HepG2 (cell line): ENCODE measurements around the gene TMEFF1. TPM values are rescaled to one million over a fixed set of nuclear protein-coding genes. Genes with fewer than 3 reads are reported as not detected.

Source experiments
- ATAC-seq: fragments of 200-7000 bp; cut with Tn5 transposase; 3 replicates; pipeline ENCODE4 v1.9.1; 2020; ENCODE audit warnings: mild to moderate bottlenecking, moderate library complexity
- BruUV-seq: library from RNA; stranded (reverse); fragments of 400-500 nt; replicated peaks from 2 replicates; lab custom pipeline; 2021; lab: Mats Ljungman, UMichigan
- CTCF ChIA-PET: fragments of 300-600 bp; formaldehyde crosslinking; extraction: SDS; loops from one replicate; lab custom pipeline; 2021; ENCODE audit warnings: low total read pairs, inconsistent platforms, low intra/inter-chr PET ratio; lab: Yijun Ruan, JAX
- POLR2A ChIA-PET: fragments of 350-600 bp; sonication (Branson Sonifier 250); formaldehyde crosslinking; loops from one replicate; lab custom pipeline; 2020; ENCODE audit warnings: antibody characterized with exemption, inconsistent platforms; lab: Yijun Ruan, JAX
- DNase-seq: peaks from one replicate; pipeline ENCODE4 v3.0.0-alpha.2; 2015; ENCODE audit warnings: low spot score
- FAIRE-seq: peaks from 3 replicates; lab custom pipeline; 2011; peaks lifted over from hg19 to GRCh38; lab: Jason Lieb, UNC
- H2AFZ ChIP-seq: one replicate; pipeline ENCODE4 v1.6.1; 2011; ENCODE audit warnings: low read length, inconsistent platforms
- H3K27ac ChIP-seq: fragments of 300-600 bp; 3 replicates; pipeline ENCODE4 v1.8.0; 2011; ENCODE audit warnings: mixed run types, mild to moderate bottlenecking, mixed read lengths, low read length, inconsistent platforms; ENCODE audit not compliant: insufficient read depth; ENCODE audit errors: extremely low read length
- H3K27me3 ChIP-seq, 2 experiments: fragments of 200-600 bp in 1 of 2; 2 replicates in 1 of 2; 3 replicates in 1 of 2; pipeline versions ENCODE4 v1.6.0 to v1.8.0; 2011; ENCODE audit warnings: low read length in 2 of 2, mild to moderate bottlenecking in 2 of 2, moderate library complexity in 2 of 2, inconsistent platforms in 1 of 2; ENCODE audit not compliant: insufficient read depth in 2 of 2, control insufficient read depth in 1 of 2
- H3K36me3 ChIP-seq, 2 experiments: fragments of 200-600 bp in 1 of 2; replicated peaks in 1 of 2; 2 replicates in 1 of 2; 3 replicates in 1 of 2; pipeline versions ENCODE4 v1.5.1 to v1.8.0; 2011; ENCODE audit warnings: low read length in 2 of 2, inconsistent platforms in 1 of 2; ENCODE audit not compliant: insufficient read depth in 2 of 2, control insufficient read depth in 1 of 2
- H3K4me1 ChIP-seq: 2 replicates; pipeline ENCODE4 v1.5.1; 2012; ENCODE audit warnings: low read length, inconsistent platforms; ENCODE audit not compliant: insufficient read depth
- H3K4me2 ChIP-seq: 2 replicates; pipeline ENCODE4 v1.6.0; 2011; ENCODE audit warnings: low read depth, low read length, inconsistent platforms
- H3K4me3 ChIP-seq, 3 experiments: fragments of 200-600 bp in 1 of 3; sonication (generic), shearing (Covaris generic) in 1 of 3; replicated peaks in 1 of 3; 2 replicates each; pipeline ENCODE4 v1.5.1; 2011 to 2016; ENCODE audit warnings: low read length in 3 of 3, inconsistent platforms in 2 of 3, low read depth in 2 of 3, mild to moderate bottlenecking in 2 of 3, control low read depth in 1 of 3, mixed read lengths in 1 of 3; ENCODE audit not compliant: insufficient read depth in 1 of 3
- H3K79me2 ChIP-seq: one replicate; pipeline ENCODE4 v1.6.1; 2011; ENCODE audit warnings: low read length, inconsistent platforms; ENCODE audit not compliant: insufficient read depth
- H3K9ac ChIP-seq: 2 replicates; pipeline ENCODE4 v1.6.0; 2011; ENCODE audit warnings: mild to moderate bottlenecking, low read depth, low read length, inconsistent platforms; ENCODE audit not compliant: insufficient read depth
- H3K9me3 ChIP-seq: 2 replicates; pipeline ENCODE4 v1.5.1; 2012; ENCODE audit warnings: mild to moderate bottlenecking, low read length
- H4K20me1 ChIP-seq: 2 replicates; pipeline ENCODE4 v1.6.0; 2011; ENCODE audit warnings: inconsistent platforms, mild to moderate bottlenecking, low read length, moderate library complexity; ENCODE audit not compliant: insufficient read depth
- CEBPB ChIP-seq: IDR thresholded peaks from 2 replicates; pipeline ENCODE4 v1.6.1; 2011; ENCODE audit warnings: low read depth, low read length, improper control_type of control experiment, borderline replicate concordance
- MLX ChIP-seq: IDR thresholded peaks from 2 replicates; pipeline ENCODE4 v1.6.1; 2016
- NR0B2 ChIP-seq: sonication (generic); formaldehyde crosslinking; IDR thresholded peaks from 2 replicates; pipeline ENCODE4 v1.4.0; 2020; ENCODE audit warnings: mild to moderate bottlenecking, missing genetic modification reagents
- NR2F1 ChIP-seq, 2 experiments: fragments of 450-650 bp in 1 of 2; formaldehyde crosslinking in 1 of 2; IDR thresholded peaks; 2 replicates each; pipeline versions ENCODE4 v1.5.0 to v1.6.1; 2016 to 2020; ENCODE audit warnings: mild to moderate bottlenecking in 1 of 2, missing compliant biosample characterization in 1 of 2, missing genetic modification reagents in 1 of 2, moderate library complexity in 1 of 2
- PTBP1 ChIP-seq: fragments of 200-400 bp; formaldehyde crosslinking; IDR thresholded peaks from 2 replicates; pipeline ENCODE4 v1.6.1; 2018; ENCODE audit warnings: low read length, low read depth; ENCODE audit not compliant: poor library complexity, severe bottlenecking
- RAD51 ChIP-seq: fragments of 450-650 bp; IDR thresholded peaks from 2 replicates; pipeline ENCODE4 v1.6.1; 2016; ENCODE audit warnings: borderline replicate concordance
- TFE3 ChIP-seq: IDR thresholded peaks from 2 replicates; pipeline ENCODE4 v1.6.1; 2016
- USF2 ChIP-seq, 2 experiments: sonication (generic) in 1 of 2; formaldehyde crosslinking in 1 of 2; IDR thresholded peaks; 2 replicates each; pipeline versions ENCODE4 v1.5.1 to v1.6.1; 2011 to 2020; ENCODE audit warnings: borderline replicate concordance in 1 of 2, low read depth in 1 of 2, low read length in 1 of 2, mild to moderate bottlenecking in 1 of 2, missing genetic modification reagents in 1 of 2, moderate library complexity in 1 of 2
- ZBTB1 ChIP-seq: sonication (generic); formaldehyde crosslinking; IDR thresholded peaks from 2 replicates; pipeline ENCODE4 v1.4.0; 2020; ENCODE audit warnings: missing genetic modification reagents, borderline replicate concordance
- ZKSCAN1 ChIP-seq: fragments of 150-350 bp; IDR thresholded peaks from 2 replicates; pipeline ENCODE4 v1.6.1; 2014; ENCODE audit warnings: low read length
- ZNF205 ChIP-seq: IDR thresholded peaks from 2 replicates; pipeline ENCODE4 v1.6.1; 2018; ENCODE audit warnings: missing biosample characterization, missing genetic modification reagents
- WGBS: methylation state at CpG from one replicate; pipeline ENCODE4 v1.1.6; 2017; ENCODE audit warnings: low lambda C conversion rate; 5-methylcytosine and 5-hydroxymethylcytosine counted together
- in situ Hi-C: cut with HindIII; loops from 2 replicates; pipeline ENCODE4 v1.10.0; 2017; ENCODE audit warnings: low pct_unique_long_range_greater_than_20kb; ENCODE audit not compliant: extremely low pct_ligation_motif_present
- intact Hi-C: fragments of 100-400 bp; cut with micrococcal nuclease; formaldehyde crosslinking; loops from one replicate; pipeline ENCODE4 v1.10.0; 2022; ENCODE audit not compliant: unreplicated experiment
- polyA plus RNA-seq, 8 experiments: library from polyadenylated mRNA; depleted of rRNA in 3 of 8; stranded (reverse) in 7 of 8; unstranded in 1 of 8; fragments of >200 nt; fragmentation: Illumina TruSeq in 4 of 8; extraction: Trizol in 4 of 8; gene quantifications; 2 replicates each; pipeline versions ENCODE4 v1.2.1 to v1.2.3, GENCODE V29; 2011 to 2016; ENCODE audit warnings: low read depth in 4 of 8, missing spikeins in 1 of 8, mixed read lengths in 1 of 8; ENCODE audit not compliant: insufficient read depth in 1 of 8
- total RNA-seq, 5 experiments: library from RNA; depleted of rRNA; stranded (reverse); fragments of >200 nt; fragmentation: Illumina TruSeq; extraction: Trizol; gene quantifications; 2 replicates each; pipeline ENCODE4 v1.2.3, GENCODE V29; 2016; ENCODE audit warnings: low read depth in 1 of 5

TMEFF1 gene
- total and polyA plus RNA-seq, 2 of the 13 experiments (the other 11 are each of a cell fraction or from before 2014, with no cell fraction given) = 0.87 to 1.9 TPM

- TF ChIP-seq MLX (CRISPR knock-in tag) (peak; percentile 41; the same call in 1 of the 2 replicates), USF2 (IDR thresholded peaks at IDR 0.05; ENCODE audit: low read depth, low read length) (no peak), USF2 (CRISPR knock-in tag; IDR thresholded peaks at IDR 0.05; ENCODE audit: borderline replicate concordance) (peak; percentile 44; the same call in 1 of the 2 replicates), TFE3 (CRISPR knock-in tag) (no peak), CEBPB (peak; percentile 65; the same call in 1 of the 2 replicates), ZKSCAN1 (no peak), PTBP1 (no peak), NR2F1 (CRISPR knock-in tag; IDR thresholded peaks at IDR 0.05) (0 out of 4 replicates have a peak, but pooled peaks of 1 of the 2 experiments have one; percentile 17)
- TF ChIP-seq, all 625 proteins: peak for 10
These were observed 6.1 kb upstream of the TMEFF1 start (continued) for GRCh38 chr9:100466829-100467221.

- ChIA-PET CTCF (no interaction called here), POLR2A (no interaction called here)
- ATAC-seq (no peak), FAIRE-seq (no peak), DNase-seq (no peak)
- 69% methylated on average over 6 of the region's 6 CpGs for WGBS
- intact Hi-C loops (no loop called here), in situ Hi-C loops (no loop called here)
- no peak overlapping the region for H2AFZ ChIP-seq
- H3K4me2 ChIP-seq = no peak overlapping the region
- TF ChIP-seq RAD51 (no peak), NR0B2 (CRISPR knock-in tag) (no peak), ZNF205 (CRISPR knock-in tag) (peak; percentile 98), ZBTB1 (CRISPR knock-in tag) (no peak)
- no peaks in the 10 kb centered on the region for H3K9me3 ChIP-seq
- peaks cover 44% of the 10 kb centered on the region for H3K4me1 ChIP-seq
- no TSS peak for BruUV-seq
- H3K9ac ChIP-seq = no peak overlapping the region
- no peak overlapping the region for H3K4me3 ChIP-seq
- H3K36me3 ChIP-seq = no peaks in the 10 kb centered on the region
- H3K27ac ChIP-seq = no peak overlapping the region
- H4K20me1 ChIP-seq = no peaks in the 10 kb centered on the region
- no peaks in the 10 kb centered on the region for H3K79me2 ChIP-seq
- no peaks in the 10 kb centered on the region; a peak in 1 of 5 replicates for H3K27me3 ChIP-seq
These were observed 4.9 kb upstream of the TMEFF1 start for GRCh38 chr9:100468041-100468440.
